ENCODE data around the gene EME1.
"Not testable (repeated sequence)": the region's sequence is repeated elsewhere in the genome, so short reads cannot be mapped to it uniquely, and the experiment has no call there.

Gene EME1

GRCh38 chr17:50426814-50427787 is 54.1 kb downstream of the EME1 start:
- DNase-seq, result peak in 1 of 2 experiments; percentile 8

GRCh38 chr17:50428126-50428525 is 55.1 kb downstream of the EME1 start:
- not testable (repeated sequence) for DNase-seq

GRCh38 chr17:50428831-50429424 is 55.9 kb downstream of the EME1 start:
- no peak for DNase-seq

GRCh38 chr17:50429793-50430192 is 56.8 kb downstream of the EME1 start:
- DNase-seq, result no peak
